Neural progenitor cell (in vitro differentiated cells): ENCODE results near the gene ABHD12. TPM values are rescaled to one million over a fixed set of nuclear protein-coding genes. Genes with fewer than 3 reads are reported as not detected.

Source experiments
- DNase-seq: peaks from one replicate; pipeline ENCODE4 v3.0.0-alpha.2; 2016; ENCODE audit warnings: low spot score
- H2AFZ ChIP-seq: fragments of 200-600 bp; sonication (generic); replicated peaks from 2 replicates; pipeline ENCODE4 v1.6.1; 2016; ENCODE audit warnings: antibody characterized with exemption
- H3F3A ChIP-seq: fragments of 200-600 bp; sonication (generic); 2 replicates; pipeline ENCODE4 v1.6.1; 2016; ENCODE audit warnings: antibody characterized with exemption, low read depth
- H3K27ac ChIP-seq: fragments of 200-600 bp; sonication (generic); 2 replicates; pipeline ENCODE4 v1.5.1; 2016; ENCODE audit warnings: mild to moderate bottlenecking
- H3K27me3 ChIP-seq: fragments of 200-600 bp; sonication (generic); 2 replicates; pipeline ENCODE4 v1.6.1; 2016; ENCODE audit warnings: mild to moderate bottlenecking, moderate library complexity
- H3K36me3 ChIP-seq: fragments of 200-600 bp; sonication (generic); 2 replicates; pipeline ENCODE4 v1.5.1; 2016
- H3K4me1 ChIP-seq: fragments of 200-600 bp; sonication (generic); 2 replicates; pipeline ENCODE4 v1.6.1; 2016; ENCODE audit warnings: mixed run types
- H3K4me2 ChIP-seq: fragments of 200-600 bp; sonication (generic); 2 replicates; pipeline ENCODE4 v1.6.1; 2016
- H3K4me3 ChIP-seq: fragments of 200-600 bp; sonication (generic); 2 replicates; pipeline ENCODE4 v1.5.1; 2016
- H3K79me2 ChIP-seq: fragments of 200-600 bp; sonication (generic); 2 replicates; pipeline ENCODE4 v1.6.1; 2016; ENCODE audit warnings: low read depth
- H3K9ac ChIP-seq: fragments of 200-600 bp; sonication (generic); 2 replicates; pipeline ENCODE4 v1.6.1; 2016
- H3K9me3 ChIP-seq: fragments of 200-600 bp; sonication (generic); 2 replicates; pipeline ENCODE4 v1.5.1; 2016; ENCODE audit warnings: low read depth
- H4K20me1 ChIP-seq: fragments of 200-600 bp; sonication (generic); 2 replicates; pipeline ENCODE4 v1.6.1; 2016; ENCODE audit warnings: low read depth
- H3K27ac Mint-ChIP-seq: 3 replicates; pipeline ENCODE4 v1.8.0; 2021; ENCODE audit warnings: mixed read lengths
- H3K27me3 Mint-ChIP-seq: 2 replicates; pipeline ENCODE4 v1.8.0; 2022; ENCODE audit warnings: low read depth, mild to moderate bottlenecking, inconsistent platforms, moderate library complexity, mixed read lengths; ENCODE audit not compliant: insufficient read depth
- H3K36me3 Mint-ChIP-seq: 3 replicates; pipeline ENCODE4 v1.8.0; 2021; ENCODE audit warnings: mixed read lengths
- H3K4me1 Mint-ChIP-seq: 3 replicates; pipeline ENCODE4 v1.8.0; 2021; ENCODE audit warnings: mixed read lengths
- H3K4me3 Mint-ChIP-seq: 3 replicates; pipeline ENCODE4 v1.8.0; 2021; ENCODE audit warnings: mild to moderate bottlenecking, moderate library complexity, mixed read lengths
- H3K9me3 Mint-ChIP-seq: 3 replicates; pipeline ENCODE4 v1.8.0; 2020; ENCODE audit warnings: mixed read lengths
- CTCF ChIP-seq: fragments of 200-600 bp; sonication (generic); IDR thresholded peaks from 2 replicates; pipeline ENCODE4 v1.5.1; 2017; ENCODE audit warnings: antibody characterized with exemption, mild to moderate bottlenecking
- EZH2 ChIP-seq: fragments of 200-600 bp; sonication (generic); IDR thresholded peaks from 2 replicates; pipeline ENCODE4 v1.6.1; 2017; ENCODE audit warnings: antibody characterized with exemption, mild to moderate bottlenecking, moderate library complexity
- EZH2phosphoT487 ChIP-seq: fragments of 200-600 bp; sonication (generic); IDR thresholded peaks from 2 replicates; pipeline ENCODE4 v1.6.1; 2017; ENCODE audit warnings: antibody characterized with exemption
- total RNA-seq: library from RNA; depleted of rRNA; stranded (reverse); fragments of >200 nt; gene quantifications from 2 replicates; pipeline ENCODE4 v1.2.3, GENCODE V29; 2015; ENCODE audit warnings: low replicate concordance

The ABHD12 gene
- total RNA-seq, 1 donor from 2014 or later, result 20.8 TPM

- no peak for TF ChIP-seq CTCF
- TF ChIP-seq EZH2, result no peak
- no peak for TF ChIP-seq EZH2phosphoT487
- H3K27ac ChIP-seq, result no peak overlapping the region
- no peak overlapping the region for H3K4me3 Mint-ChIP-seq
- H3K79me2 ChIP-seq, result peaks cover 55% of the 10 kb centered on the region
- no peak overlapping the region for H3K4me3 ChIP-seq
- H3K4me2 ChIP-seq, result no peak overlapping the region
- H3K9me3 Mint-ChIP-seq, result peaks cover 31% of the 10 kb centered on the region
- no peak overlapping the region for H3K9ac ChIP-seq
- H3F3A ChIP-seq, result peaks cover 7% of the 10 kb centered on the region
- H3K36me3 Mint-ChIP-seq, result peaks cover 60% of the 10 kb centered on the region
- DNase-seq, result no peak
- H3K4me1 ChIP-seq, result peaks cover 21% of the 10 kb centered on the region
- peaks cover 33% of the 10 kb centered on the region for H4K20me1 ChIP-seq
- H3K9me3 ChIP-seq, result no peaks in the 10 kb centered on the region
- no peak overlapping the region for H3K27ac Mint-ChIP-seq
- H3K27me3 Mint-ChIP-seq, result peaks cover 4% of the 10 kb centered on the region
- no peak overlapping the region for H2AFZ ChIP-seq
- peaks cover 6% of the 10 kb centered on the region for H3K36me3 ChIP-seq
- H3K4me1 Mint-ChIP-seq, result peaks cover 7% of the 10 kb centered on the region
- no peaks in the 10 kb centered on the region for H3K27me3 ChIP-seq
These were observed 132.2 kb downstream of the ABHD12 start for GRCh38 chr20:25258476-25258805.

GRCh38 chr20:25257756-25258475, 132.7 kb downstream of the ABHD12 start:
- peaks cover 8% of the 10 kb centered on the region for H3K4me1 Mint-ChIP-seq
- Histone ChIP-seq H3K79me2 (peaks cover 60% of the 10 kb centered on the region), H3K4me3 (no peak overlapping the region), H3K27ac (no peak overlapping the region), H3K27me3 (no peaks in the 10 kb centered on the region), H3K9me3 (no peaks in the 10 kb centered on the region), H3K36me3 (peaks cover 6% of the 10 kb centered on the region), H3K4me1 (peaks cover 22% of the 10 kb centered on the region), H3F3A (peaks cover 7% of the 10 kb centered on the region), H3K9ac (no peak overlapping the region), H3K4me2 (no peak overlapping the region), H2AFZ (no peak overlapping the region), H4K20me1 (peaks cover 38% of the 10 kb centered on the region)
- H3K27me3 Mint-ChIP-seq, result peaks cover 4% of the 10 kb centered on the region
- H3K4me3 Mint-ChIP-seq, result no peak overlapping the region
- peaks cover 26% of the 10 kb centered on the region for H3K9me3 Mint-ChIP-seq
- TF ChIP-seq EZH2, result no peak
- no peak for TF ChIP-seq CTCF
- TF ChIP-seq EZH2phosphoT487, result no peak
- H3K27ac Mint-ChIP-seq, result no peak overlapping the region
- H3K36me3 Mint-ChIP-seq, result peaks cover 56% of the 10 kb centered on the region
- no peak for DNase-seq

GRCh38 chr20:25257130-25257529, 133.5 kb downstream of the ABHD12 start:
- Histone ChIP-seq H3K4me3 (no peak overlapping the region), H3K4me2 (no peak overlapping the region), H3K4me1 (peaks cover 30% of the 10 kb centered on the region), H3F3A (peaks cover 7% of the 10 kb centered on the region), H3K36me3 (peaks cover 6% of the 10 kb centered on the region), H3K9ac (no peak overlapping the region), H3K9me3 (no peaks in the 10 kb centered on the region), H2AFZ (no peak overlapping the region), H3K27me3 (no peaks in the 10 kb centered on the region), H3K27ac (no peak overlapping the region), H4K20me1 (peaks cover 46% of the 10 kb centered on the region), H3K79me2 (peaks cover 68% of the 10 kb centered on the region)
- Mint-ChIP-seq H3K4me3 (no peak overlapping the region), H3K27me3 (peaks cover 4% of the 10 kb centered on the region), H3K4me1 (peaks cover 15% of the 10 kb centered on the region), H3K9me3 (peaks cover 26% of the 10 kb centered on the region), H3K36me3 (peaks cover 53% of the 10 kb centered on the region), H3K27ac (no peak overlapping the region)
- no peak for TF ChIP-seq EZH2
- no peak for TF ChIP-seq EZH2phosphoT487
- TF ChIP-seq CTCF, result no peak
- no peak for DNase-seq
